ENCODE data around the gene NRP1.

Gene NRP1

DNA sequence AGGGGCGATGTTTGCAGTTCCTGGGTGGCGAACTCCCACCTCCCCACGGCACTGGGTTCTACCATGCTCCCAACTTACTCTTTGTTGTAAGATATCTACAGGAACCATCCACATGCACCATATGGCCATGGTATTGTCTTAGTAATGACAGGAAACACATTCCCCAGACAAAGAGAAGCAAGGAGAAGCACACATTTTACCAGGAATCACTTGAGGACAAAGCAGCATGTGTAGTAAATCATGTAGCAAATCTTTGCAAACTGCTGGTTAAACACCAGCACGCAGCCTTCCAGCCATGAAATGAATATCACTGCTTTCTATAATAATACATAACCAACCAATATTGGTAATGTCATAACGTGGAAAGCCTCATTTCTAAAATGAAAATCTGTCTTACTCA is 101.2 kb downstream of the NRP1 start:
- in situ Hi-C loops (cut with MboI; ENCODE audit: low sequenced_read_pairs, unreplicated experiment) = no loop called here
- DNase-seq (ENCODE audit: low spot score) = no peak
- TF ChIP-seq, protein P1, sequence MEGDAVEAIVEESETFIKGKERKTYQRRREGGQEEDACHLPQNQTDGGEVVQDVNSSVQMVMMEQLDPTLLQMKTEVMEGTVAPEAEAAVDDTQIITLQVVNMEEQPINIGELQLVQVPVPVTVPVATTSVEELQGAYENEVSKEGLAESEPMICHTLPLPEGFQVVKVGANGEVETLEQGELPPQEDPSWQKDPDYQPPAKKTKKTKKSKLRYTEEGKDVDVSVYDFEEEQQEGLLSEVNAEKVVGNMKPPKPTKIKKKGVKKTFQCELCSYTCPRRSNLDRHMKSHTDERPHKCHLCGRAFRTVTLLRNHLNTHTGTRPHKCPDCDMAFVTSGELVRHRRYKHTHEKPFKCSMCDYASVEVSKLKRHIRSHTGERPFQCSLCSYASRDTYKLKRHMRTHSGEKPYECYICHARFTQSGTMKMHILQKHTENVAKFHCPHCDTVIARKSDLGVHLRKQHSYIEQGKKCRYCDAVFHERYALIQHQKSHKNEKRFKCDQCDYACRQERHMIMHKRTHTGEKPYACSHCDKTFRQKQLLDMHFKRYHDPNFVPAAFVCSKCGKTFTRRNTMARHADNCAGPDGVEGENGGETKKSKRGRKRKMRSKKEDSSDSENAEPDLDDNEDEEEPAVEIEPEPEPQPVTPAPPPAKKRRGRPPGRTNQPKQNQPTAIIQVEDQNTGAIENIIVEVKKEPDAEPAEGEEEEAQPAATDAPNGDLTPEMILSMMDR (IDR thresholded peaks at IDR 0.05; ENCODE audit: borderline replicate concordance, control extremely low read depth, extremely low read depth, insufficient read depth, missing control alignments) = no peak

DNA sequence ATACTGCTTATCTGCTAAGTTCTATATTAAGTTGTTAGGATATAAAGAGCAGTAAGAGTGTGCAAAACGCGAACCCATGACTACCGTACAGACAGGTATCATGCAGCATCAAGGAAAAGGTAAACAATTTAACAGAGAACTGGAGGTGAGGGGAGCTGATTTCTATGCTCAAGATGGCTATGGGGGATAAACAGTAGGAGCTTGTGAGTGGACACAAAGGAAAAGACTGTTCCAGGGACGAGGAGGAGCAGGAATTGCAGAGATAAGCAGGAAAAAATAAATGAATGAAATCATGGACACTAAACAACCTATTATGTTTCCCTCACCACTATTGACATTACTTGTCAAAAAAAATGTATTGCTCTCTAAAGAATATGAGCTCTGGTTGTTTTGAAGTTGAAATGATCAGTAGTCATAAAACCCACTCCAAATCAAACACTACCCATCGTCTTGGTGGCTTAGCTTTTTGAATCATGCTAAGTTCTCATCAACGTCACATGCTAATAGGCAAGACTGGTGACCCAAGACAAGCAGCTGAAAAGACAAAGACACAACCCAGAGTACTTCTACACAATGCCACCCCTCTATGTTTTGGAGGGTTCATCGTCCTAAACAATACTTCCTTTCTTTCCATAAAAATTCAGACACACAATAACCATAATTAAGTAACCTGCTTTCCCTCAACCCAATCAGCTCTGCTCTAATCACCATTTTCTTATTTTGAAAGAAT is 102.7 kb downstream of the NRP1 start:
- TF ChIP-seq, protein P1 (IDR thresholded peaks at IDR 0.05; ENCODE audit: borderline replicate concordance, control extremely low read depth, extremely low read depth, insufficient read depth, missing control alignments) = no peak
- DNase-seq (ENCODE audit: low spot score) = no peak
- in situ Hi-C loops (cut with MboI; ENCODE audit: low sequenced_read_pairs, unreplicated experiment) = no loop called here

DNA sequence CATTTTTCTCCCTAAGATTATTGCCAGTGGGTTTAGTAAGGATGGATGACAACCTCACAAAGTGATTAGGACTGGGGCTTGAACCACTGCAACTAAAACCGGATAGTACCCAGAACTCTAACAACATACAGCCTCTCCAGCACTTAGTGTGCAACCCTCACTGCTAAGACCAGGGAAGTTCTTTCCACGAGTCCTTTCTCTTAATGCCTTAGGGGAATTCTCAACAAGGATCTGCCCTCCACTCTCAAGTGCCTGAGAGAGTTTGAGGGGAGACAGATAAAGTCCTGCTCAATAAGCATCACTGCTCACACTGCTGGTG is 104.6 kb downstream of the NRP1 start:
- DNase-seq (ENCODE audit: low spot score) = no peak
- in situ Hi-C loops (cut with MboI; ENCODE audit: low sequenced_read_pairs, unreplicated experiment) = no loop called here
- TF ChIP-seq, protein P1 (IDR thresholded peaks at IDR 0.05; ENCODE audit: borderline replicate concordance, control extremely low read depth, extremely low read depth, insufficient read depth, missing control alignments) = no peak

DNA sequence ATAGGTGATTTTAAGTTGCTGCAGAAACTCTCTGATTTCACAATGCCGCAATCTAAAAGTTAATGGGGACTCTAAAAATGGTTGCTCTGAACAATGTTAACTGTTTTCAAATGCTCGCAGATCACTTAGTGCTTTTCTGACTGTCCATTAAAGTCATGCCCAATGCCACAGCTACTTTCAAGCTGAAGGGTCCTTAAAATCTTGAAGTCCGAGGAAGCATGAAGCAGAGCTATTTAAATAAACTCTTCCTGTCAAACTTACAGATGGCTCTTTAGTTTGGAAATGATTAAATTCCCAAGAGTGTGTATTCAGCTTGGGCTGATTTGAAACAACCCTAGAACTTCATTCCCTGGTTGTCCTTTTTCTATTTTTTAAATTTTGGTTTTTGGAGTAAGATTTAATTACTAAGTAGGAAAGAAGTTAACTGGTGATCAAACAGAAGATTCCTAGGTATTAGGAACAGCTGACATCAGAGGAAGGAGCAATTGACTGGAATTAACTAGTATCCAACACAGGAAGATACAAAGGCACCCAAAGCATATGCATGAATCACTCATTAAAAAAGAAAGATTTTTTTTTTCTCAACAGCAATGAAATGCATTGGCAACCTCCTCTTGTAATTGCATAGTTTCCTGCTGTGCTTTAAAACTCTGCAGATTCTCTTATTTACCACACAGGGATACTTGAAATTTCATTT is 105.1 kb downstream of the NRP1 start:
- TF ChIP-seq, protein P1 (IDR thresholded peaks at IDR 0.05; ENCODE audit: borderline replicate concordance, control extremely low read depth, extremely low read depth, insufficient read depth, missing control alignments) = no peak
- DNase-seq (ENCODE audit: low spot score) = no peak
- in situ Hi-C loops (cut with MboI; ENCODE audit: low sequenced_read_pairs, unreplicated experiment) = no loop called here

DNA sequence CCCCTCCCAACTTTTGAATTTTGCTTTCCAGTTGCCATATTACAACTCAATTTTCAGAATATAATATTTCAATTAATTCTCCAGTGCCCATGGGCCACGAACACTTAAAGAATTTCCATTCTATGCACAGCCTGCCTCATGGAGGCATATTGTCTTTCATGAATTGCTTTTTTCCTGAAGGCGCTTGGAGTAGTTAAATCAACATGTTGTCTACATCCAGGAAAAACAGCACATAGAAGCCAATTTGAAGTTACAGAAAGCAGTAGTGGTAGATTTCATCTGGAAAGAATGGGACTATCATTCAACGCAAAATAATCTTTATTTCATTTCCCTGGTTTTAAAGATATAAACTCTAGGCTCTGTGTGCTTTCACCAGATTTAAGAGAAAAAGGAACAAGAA is 106.0 kb downstream of the NRP1 start:
- TF ChIP-seq, protein P1 (IDR thresholded peaks at IDR 0.05; ENCODE audit: borderline replicate concordance, control extremely low read depth, extremely low read depth, insufficient read depth, missing control alignments) = no peak
- DNase-seq (ENCODE audit: low spot score) = no peak
- in situ Hi-C loops (cut with MboI; ENCODE audit: low sequenced_read_pairs, unreplicated experiment) = no loop called here

DNA sequence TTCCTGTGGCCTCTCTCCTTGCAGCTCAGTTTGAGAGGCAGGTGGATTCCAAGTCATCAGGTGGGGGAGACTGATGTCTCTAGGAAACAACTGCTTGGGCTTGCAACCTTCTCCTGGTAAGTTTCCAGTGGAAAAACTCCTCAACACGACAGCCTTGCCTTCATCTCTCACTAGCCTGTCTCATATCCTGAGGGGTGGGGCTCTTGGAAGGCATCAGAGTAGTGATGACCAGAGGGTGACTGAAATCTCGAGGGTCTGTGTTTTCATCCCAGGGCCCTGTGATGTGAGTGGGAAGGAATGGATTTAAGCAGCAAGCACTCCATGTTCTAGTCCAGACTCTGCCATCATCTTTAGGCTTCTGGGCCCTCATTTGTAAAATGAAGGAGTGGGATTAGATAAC is 107.0 kb downstream of the NRP1 start:
- DNase-seq (ENCODE audit: low spot score) = no peak
- in situ Hi-C loops (cut with MboI; ENCODE audit: low sequenced_read_pairs, unreplicated experiment) = no loop called here
- TF ChIP-seq, protein P1 (IDR thresholded peaks at IDR 0.05; ENCODE audit: borderline replicate concordance, control extremely low read depth, extremely low read depth, insufficient read depth, missing control alignments) = no peak

Measured in GM13976 (cell line).